Fibroblast of pulmonary artery (primary cell): ENCODE results near the gene RDH11.
A peak's percentile ranks its signal among the peaks of the same experiment; 100 is the strongest.

ENCODE experiments used
- DNase-seq: peaks from one replicate; pipeline ENCODE4 v3.0.0-alpha.2; 2010; ENCODE audit warnings: low read depth
- H3K4me3 ChIP-seq: replicated peaks from 2 replicates; pipeline ENCODE4 v1.5.1; 2011; ENCODE audit warnings: low read depth, mild to moderate bottlenecking, control low read depth, low read length, moderate library complexity
- CTCF ChIP-seq: IDR thresholded peaks from 2 replicates; pipeline ENCODE4 v1.5.1; 2011; ENCODE audit warnings: mild to moderate bottlenecking, control low read depth, low read length, inconsistent platforms; ENCODE audit errors: missing control alignments

RDH11 gene

DNA sequence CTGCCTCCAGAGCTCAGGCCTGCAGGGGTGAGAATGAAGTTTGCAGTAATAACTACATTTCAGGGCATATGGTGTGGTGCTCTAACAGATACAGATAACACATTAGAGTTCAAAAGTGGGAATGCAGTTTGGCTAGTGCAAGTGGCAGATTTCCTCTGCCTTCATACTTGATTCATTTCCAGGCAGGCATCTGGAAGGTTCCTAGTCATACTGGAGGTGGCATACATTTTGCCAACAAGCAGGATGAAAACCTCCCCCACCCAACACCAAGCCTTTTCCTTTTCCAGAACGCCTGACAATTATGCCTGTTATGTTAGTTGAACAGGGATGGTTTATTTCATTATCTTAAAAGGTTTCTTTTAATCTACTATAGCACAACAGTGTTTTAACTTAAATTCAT is 45.4 kb downstream of the RDH11 start:
- no peak overlapping the region for H3K4me3 ChIP-seq
- TF ChIP-seq CTCF: no peak
- no peak for DNase-seq

- TF ChIP-seq CTCF: no peak
- H3K4me3 ChIP-seq: no peak overlapping the region
- DNase-seq: no peak
Measured at GRCh38 chr14:67646131-67646530, 49.4 kb downstream of the RDH11 start.

DNA sequence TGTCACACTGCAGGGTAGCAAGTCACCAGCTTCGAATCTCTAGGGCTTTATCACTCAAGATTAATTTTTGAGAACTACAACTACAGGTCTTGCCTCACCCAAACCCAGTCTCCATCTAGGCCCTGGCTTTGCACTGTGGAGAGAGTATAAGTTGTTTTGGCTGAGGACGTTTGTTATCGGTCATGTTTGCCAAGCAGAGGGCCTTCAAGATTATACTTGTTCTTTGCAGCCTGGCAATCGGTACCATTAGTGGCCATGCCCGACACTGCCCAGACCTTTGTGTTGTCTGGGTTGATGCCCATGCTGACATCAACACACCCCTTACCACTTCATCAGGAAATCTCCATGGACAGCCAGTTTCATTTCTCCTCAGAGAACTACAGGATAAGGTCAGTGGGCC is 50.1 kb downstream of the RDH11 start:
- no peak for TF ChIP-seq CTCF
- no peak overlapping the region for H3K4me3 ChIP-seq
- no peak for DNase-seq

DNA sequence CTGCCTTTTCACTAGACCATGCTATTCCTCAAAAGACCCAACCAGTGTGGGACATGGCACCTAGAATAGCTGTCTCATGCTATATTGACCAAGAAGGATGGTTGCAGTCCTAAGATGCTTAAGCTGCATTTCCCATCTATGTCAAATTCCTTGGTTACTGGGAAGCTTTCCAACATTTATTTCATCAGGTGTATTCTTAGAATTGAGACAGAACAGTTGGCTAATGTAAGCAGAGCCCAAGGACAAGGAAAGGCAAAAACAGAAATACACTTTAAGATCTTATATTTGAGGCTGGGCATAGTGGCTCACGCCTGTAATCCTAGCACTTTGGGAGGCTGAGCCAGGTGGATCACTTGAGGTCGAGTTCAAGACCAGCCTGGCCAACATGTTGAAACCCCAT is 51.1 kb downstream of the RDH11 start:
- no peak for TF ChIP-seq CTCF
- peak; percentile 59 for DNase-seq
- H3K4me3 ChIP-seq: no peak overlapping the region

DNA sequence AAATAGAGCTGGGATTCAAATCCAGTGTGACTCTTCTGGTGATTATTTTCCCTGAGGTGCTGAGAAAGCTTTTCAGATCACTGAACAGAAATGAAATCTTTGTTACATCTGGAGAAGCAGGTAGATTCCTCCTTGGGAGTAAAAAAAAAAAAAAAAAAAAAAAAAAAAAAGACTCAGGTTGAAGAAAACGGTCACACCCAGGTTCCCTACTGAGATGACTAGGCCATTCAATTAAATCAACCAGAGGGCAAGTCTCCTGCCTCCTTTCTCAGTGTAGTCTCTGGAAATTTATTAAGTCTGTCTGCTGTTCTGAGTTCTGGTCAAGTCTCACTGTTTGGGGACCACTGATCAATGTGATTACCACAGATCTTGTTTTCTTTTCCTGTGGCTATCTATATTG is 51.9 kb downstream of the RDH11 start:
- H3K4me3 ChIP-seq: no peak overlapping the region
- no peak for DNase-seq
- TF ChIP-seq CTCF: no peak

GRCh38 chr14:67641902-67642749 is 53.4 kb downstream of the RDH11 start:
- DNase-seq: no peak
- no peak overlapping the region for H3K4me3 ChIP-seq
- TF ChIP-seq CTCF: no peak

GRCh38 chr14:67641480-67641879 is 54.1 kb downstream of the RDH11 start:
- no peak overlapping the region for H3K4me3 ChIP-seq
- no peak for DNase-seq
- TF ChIP-seq CTCF: no peak
